ENCODE measurements around the gene RHOT2.

The RHOT2 gene

GRCh38 chr16:632486-633335, 35.2 kb upstream of the RHOT2 start:
- no peak for DNase-seq

GRCh38 chr16:633336-634050, 34.4 kb upstream of the RHOT2 start:
- no peak for DNase-seq

- DNase-seq: no peak
Observed at GRCh38 chr16:634051-634670, 33.8 kb upstream of the RHOT2 start.

- DNase-seq: no peak
Observed at GRCh38 chr16:634996-635395, 32.9 kb upstream of the RHOT2 start.

- DNase-seq: no peak
Observed at GRCh38 chr16:635573-636205, 32.2 kb upstream of the RHOT2 start.

GRCh38 chr16:636206-637080, 31.5 kb upstream of the RHOT2 start, which contains the start of gene METTL26:
Gene METTL26, minus strand, starts transcription at chr16:636305. Its CDS starts 15 bp downstream, at chr16:636290.
- peak; percentile 62 to 77 for DNase-seq

- peak; percentile 24 to 37 for DNase-seq
Observed at GRCh38 chr16:637081-638018, 30.6 kb upstream of the RHOT2 start.

- no peak for DNase-seq
Observed at GRCh38 chr16:638034-638543, 29.8 kb upstream of the RHOT2 start.

- no peak for DNase-seq
Observed at GRCh38 chr16:638836-639235, 29.1 kb upstream of the RHOT2 start.

GRCh38 chr16:640614-641013, 27.3 kb upstream of the RHOT2 start:
- DNase-seq: no peak

- DNase-seq: peak; percentile 22 to 46
Observed at GRCh38 chr16:641326-642188, 26.4 kb upstream of the RHOT2 start, which contains the start of gene MCRIP2. Gene MCRIP2, plus strand, starts transcription at chr16:641828. Its CDS starts 164 bp downstream, at chr16:641992.

- no peak for DNase-seq
Observed at GRCh38 chr16:642189-643049, 25.5 kb upstream of the RHOT2 start.

- no peak for DNase-seq
Observed at GRCh38 chr16:643050-643368, 24.9 kb upstream of the RHOT2 start.

- no peak for DNase-seq
Observed at GRCh38 chr16:644556-644955, 23.4 kb upstream of the RHOT2 start.

GRCh38 chr16:645852-646678, 21.9 kb upstream of the RHOT2 start:
- no peak for DNase-seq

GRCh38 chr16:646679-647172, 21.2 kb upstream of the RHOT2 start:
- no peak for DNase-seq

- DNase-seq: no peak
Observed at GRCh38 chr16:647173-647902, 20.6 kb upstream of the RHOT2 start.
